Esophagus squamous epithelium (tissue), 4 donors: ENCODE data around the gene FOCAD.

ENCODE experiments used
- CTCF ChIP-seq, 6 experiments: fragments of 450-650 bp in 4 of 6; fragments of 200-600 bp in 2 of 6; sonication (generic) in 2 of 6; IDR thresholded peaks; one replicate each; pipeline ENCODE4 v1.5.1; 2016 to 2019; ENCODE audit warnings: antibody characterized with exemption in 6 of 6, mild to moderate bottlenecking in 4 of 6, moderate library complexity in 4 of 6
- POLR2A ChIP-seq, 4 donors: fragments of 450-650 bp; IDR thresholded peaks; one replicate each; pipeline ENCODE4 v1.6.1; 2017; ENCODE audit warnings: antibody characterized with exemption in 4 of 4, mild to moderate bottlenecking in 4 of 4, moderate library complexity in 3 of 4

- TF ChIP-seq CTCF (IDR thresholded peaks at IDR 0.05) = no peak
- no peak for TF ChIP-seq POLR2A (IDR thresholded peaks at IDR 0.05)
These were observed 151.6 kb downstream of the FOCAD start for GRCh38 chr9:20835377-20836286.
